ENCODE results near the gene ITM2B. TPM values are rescaled to one million over a fixed set of nuclear protein-coding genes. Genes with fewer than 3 reads are reported as not detected.

The ITM2B gene
- total and polyA plus RNA-seq, 2 experiments from 2014 or later = 139 to 318 TPM

- TF ChIP-seq REST (IDR thresholded peaks at IDR 0.05; ENCODE audit: unreplicated experiment) (no peak), NANOG (IDR thresholded peaks at IDR 0.05; ENCODE audit: borderline replicate concordance) (no peak), EZH2 (IDR thresholded peaks at IDR 0.05; ENCODE audit: low read depth, unreplicated experiment) (no peak), ZNF331 (CRISPR knock-in tag; IDR thresholded peaks at IDR 0.05; ENCODE audit: low read depth) (no peak)
These were observed 16.0 kb downstream of the ITM2B start (continued) for GRCh38 chr13:48249018-48249417.

- no peaks in the 10 kb centered on the region for H3F3A ChIP-seq (replicated peaks; ENCODE audit: low read depth)
- Mint-ChIP-seq H3K36me3 (ENCODE audit: low read depth) (peaks cover 17% of the 10 kb centered on the region), H3K9me3 (no peaks in the 10 kb centered on the region), H3K27ac (no peak overlapping the region), H3K4me1 (no peaks in the 10 kb centered on the region), H3K27me3 (ENCODE audit: insufficient read depth, low read depth, poor library complexity) (no peaks in the 10 kb centered on the region), H3K4me3 (no peak overlapping the region)
- no peaks in the 10 kb centered on the region for H3K27me3 ChIP-seq (ENCODE audit: insufficient read depth)
- H3K79me2 ChIP-seq (replicated peaks; ENCODE audit: insufficient read depth) = peaks cover 65% of the 10 kb centered on the region
- no peak for DNase-seq (ENCODE audit: low spot score)
- H3K27ac ChIP-seq (ENCODE audit: low read depth) = no peak overlapping the region
- no peaks in the 10 kb centered on the region for H3K9me2 ChIP-seq (ENCODE audit: insufficient read depth)
- H3K36me3 ChIP-seq (ENCODE audit: insufficient read depth) = peaks cover 16% of the 10 kb centered on the region; the same call in 1 of the 2 replicates
- ATAC-seq = no peak
- peaks cover 7% of the 10 kb centered on the region for H4K20me1 ChIP-seq (replicated peaks; ENCODE audit: insufficient read depth)
- H3K4me3 ChIP-seq = no peak overlapping the region
- H3K4me1 ChIP-seq (ENCODE audit: insufficient read depth) = no peaks in the 10 kb centered on the region
- no peak overlapping the region for H2AFZ ChIP-seq
- no peak overlapping the region for H3K4me2 ChIP-seq
- TF ChIP-seq CTCF (conservative IDR thresholded peaks at IDR 0.05; ENCODE audit: low read depth in 2 of 2) (no peak), ZNF331 (CRISPR knock-in tag; IDR thresholded peaks at IDR 0.05; ENCODE audit: low read depth) (no peak), ZNF462 (CRISPR knock-in tag; IDR thresholded peaks at IDR 0.05) (no peak), JUNB (IDR thresholded peaks at IDR 0.05; ENCODE audit: unreplicated experiment) (no peak), CREB1 (CRISPR knock-in tag; IDR thresholded peaks at IDR 0.05; ENCODE audit: low read depth) (no peak), REST (IDR thresholded peaks at IDR 0.05; ENCODE audit: unreplicated experiment) (no peak), STAT1 (IDR thresholded peaks at IDR 0.05; ENCODE audit: unreplicated experiment) (no peak), EZH2 (IDR thresholded peaks at IDR 0.05; ENCODE audit: low read depth, unreplicated experiment) (no peak)
These were observed 18.6 kb downstream of the ITM2B start for GRCh38 chr13:48251611-48252081.

Measured in GM23338 (cell line).